Stimulated activated naive CD4-positive, alpha-beta T cell (primary cell): Measurements from ENCODE around the gene MXD1.

Experiments
- DNase-seq, 6 experiments: peaks; one replicate each; lab custom pipeline; 2025; lab: John Stamatoyannopoulos, UW

MXD1 gene

DNA sequence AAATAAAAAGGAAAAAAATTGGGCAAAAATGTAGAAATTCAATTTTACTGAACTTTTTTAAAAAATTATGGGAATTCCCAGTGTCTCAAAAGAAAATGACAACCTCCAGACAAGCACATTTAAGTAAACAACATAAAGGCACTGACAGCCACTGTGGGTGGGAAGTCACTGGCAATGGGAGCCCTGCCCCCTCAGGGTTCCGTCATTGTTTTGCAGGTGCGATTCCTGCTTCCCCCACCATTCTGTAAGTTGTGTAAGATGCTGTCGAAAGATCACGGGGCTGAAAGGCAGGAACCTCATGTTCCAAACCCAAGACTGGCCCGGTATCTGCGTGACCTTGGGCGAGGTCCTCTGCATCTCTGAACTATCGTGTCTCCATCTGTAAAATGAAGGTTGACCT, 62.3 kb downstream of the MXD1 start:
- DNase-seq: no peak

DNA sequence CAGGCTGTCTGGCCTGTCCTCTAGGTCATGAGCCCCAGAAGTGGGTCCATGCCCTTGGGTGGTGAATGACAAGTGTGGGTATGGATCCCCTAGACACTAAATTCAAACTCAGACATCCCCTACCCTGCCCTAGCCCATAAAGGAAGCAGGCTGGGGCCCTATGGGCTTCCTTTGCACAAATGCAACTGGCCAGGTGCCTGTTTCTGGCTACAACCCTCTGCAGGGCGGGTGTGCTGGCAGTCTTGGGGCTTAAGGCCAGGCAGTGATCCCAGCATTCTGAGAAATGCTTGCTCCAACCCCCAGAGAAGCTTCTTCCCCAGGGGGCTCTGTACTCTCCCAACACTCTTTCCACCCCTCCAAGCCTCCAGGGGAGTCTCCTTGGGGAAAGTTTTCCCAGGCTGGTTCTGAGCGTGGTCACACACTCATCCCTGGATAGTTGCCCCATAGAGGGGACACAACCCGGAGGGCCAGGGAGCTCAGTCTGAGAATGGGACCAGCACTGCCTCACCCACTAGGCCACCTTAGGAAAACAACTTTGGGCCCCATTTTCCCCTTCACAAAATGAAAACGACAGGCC, 63.1 kb downstream of the MXD1 start:
- no peak for DNase-seq

DNA sequence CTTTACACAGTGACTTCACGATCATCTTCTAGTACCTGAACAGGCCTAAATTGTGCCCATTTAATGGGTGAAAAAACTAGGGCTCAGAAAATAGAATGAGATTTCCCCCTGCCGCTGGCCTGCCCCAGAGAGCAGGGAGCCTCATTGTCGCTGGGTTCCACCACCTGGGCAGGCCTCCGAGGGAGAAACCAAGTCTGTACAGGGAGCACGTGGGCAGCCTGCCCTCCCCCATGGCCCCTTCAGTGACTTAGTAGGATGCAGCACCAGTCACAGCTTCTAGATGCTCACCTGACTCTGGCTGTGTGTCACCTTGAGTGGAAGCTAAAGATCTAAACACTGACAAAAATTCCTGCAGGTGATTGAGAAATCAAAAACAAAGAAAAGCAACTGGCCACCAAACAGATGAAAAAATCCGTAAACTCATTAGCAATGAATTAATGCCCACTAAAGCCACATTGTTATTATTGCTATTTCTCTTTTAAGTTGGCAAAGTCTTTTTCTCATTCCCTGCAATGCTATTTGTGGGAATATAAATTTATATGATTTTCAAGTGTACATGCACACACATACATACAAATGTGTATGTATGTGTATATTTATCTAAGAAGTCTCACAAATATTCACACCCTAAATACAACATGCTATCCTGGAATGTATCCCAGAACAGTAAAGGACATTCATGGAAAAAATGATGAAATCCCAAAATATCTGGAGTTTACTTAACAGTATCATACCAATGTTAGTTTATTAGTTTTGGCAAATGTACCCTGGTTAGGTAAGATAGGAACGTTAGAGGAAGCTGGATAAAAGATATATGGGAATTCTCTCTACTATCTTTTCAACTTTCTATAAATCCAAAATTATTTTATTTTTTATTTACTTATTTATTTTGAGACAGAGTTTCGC, 65.2 kb downstream of the MXD1 start:
- no peak for DNase-seq

DNA sequence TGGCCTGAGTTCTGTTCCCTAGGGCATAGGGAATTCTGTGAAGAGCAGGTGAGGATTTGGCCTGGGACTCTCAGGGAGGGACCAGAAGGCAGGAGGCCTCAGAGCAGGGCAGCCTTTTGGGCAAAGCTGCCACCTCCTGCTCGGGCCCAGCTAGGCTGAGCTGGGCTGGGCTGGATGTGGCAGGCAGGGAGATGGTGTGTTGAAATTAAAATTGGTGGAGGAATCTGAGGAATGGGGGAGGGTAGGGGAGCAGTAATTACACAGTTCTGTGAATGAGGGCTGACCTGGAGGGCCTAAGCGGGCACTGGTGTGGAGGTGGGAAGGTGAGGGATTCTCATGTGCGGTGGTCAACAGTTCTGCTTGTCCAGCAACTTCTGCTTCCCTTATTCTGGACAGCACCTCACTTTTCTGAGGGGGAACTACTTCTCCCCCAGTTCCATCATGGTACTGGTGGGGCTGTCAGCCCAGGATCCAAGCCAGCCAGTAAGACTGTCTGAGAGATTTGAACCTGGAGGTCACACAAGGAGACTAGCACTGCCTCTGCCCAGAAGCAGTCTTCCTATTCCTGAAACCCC, 68.6 kb downstream of the MXD1 start:
- DNase-seq: no peak

DNA sequence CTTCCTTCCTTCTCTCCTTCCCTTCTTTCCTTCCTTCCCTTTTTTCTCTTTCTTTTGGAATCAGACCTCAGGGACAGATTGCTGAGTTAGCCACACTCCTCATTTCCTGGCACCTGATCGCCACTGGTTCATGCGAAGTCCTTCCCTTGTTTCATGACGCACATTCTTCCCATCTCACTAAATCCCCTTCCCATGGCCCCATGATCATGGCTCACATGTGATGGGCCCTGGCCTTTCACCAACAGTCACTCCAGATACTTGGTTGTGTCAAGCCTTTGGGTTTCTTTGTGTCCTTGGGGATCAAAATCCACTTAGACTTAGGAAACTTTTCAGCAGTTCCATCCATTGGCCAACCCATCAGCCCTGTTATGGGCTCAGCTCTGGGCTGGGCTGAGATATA, 70.3 kb downstream of the MXD1 start:
- DNase-seq: no peak

DNA sequence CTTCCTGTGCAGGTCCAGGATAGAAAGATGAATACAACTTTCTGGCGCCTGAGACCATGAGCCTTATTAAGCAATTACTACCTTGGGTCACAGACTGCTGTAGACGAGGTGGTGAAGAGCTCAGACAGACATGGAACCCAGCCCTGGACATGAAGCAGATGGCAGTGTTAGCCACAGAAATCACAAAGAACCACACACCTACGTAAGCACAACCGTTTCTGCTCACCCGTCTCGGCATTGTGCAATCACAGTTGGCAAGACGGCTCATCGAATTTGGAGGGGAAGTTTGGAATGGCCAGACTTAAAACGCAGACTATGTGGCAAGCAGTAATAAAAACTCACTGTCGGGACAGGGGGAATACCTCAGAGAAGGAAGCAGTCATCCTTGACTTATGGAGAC, 70.8 kb downstream of the MXD1 start:
- DNase-seq: no peak

DNA sequence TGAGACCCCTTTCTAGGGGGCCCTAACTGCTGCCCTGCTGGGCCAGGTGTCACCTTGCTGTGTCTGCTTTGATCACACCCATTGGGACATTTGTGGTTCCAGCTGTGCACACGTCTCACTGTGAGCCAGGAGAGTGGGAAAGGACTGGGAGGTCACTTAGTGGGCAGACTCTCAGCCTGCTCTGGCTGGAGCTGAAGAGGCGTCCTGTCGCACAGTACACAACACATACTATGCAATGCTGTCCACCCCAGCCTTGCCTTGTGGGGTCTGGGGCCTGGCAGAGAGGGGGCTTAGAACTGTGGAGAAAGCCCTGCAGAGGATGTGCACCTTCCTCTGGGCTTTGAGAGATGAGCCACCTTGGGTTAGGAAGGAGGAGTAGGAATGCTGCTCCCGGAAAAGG, 71.8 kb downstream of the MXD1 start:
- no peak for DNase-seq

DNA sequence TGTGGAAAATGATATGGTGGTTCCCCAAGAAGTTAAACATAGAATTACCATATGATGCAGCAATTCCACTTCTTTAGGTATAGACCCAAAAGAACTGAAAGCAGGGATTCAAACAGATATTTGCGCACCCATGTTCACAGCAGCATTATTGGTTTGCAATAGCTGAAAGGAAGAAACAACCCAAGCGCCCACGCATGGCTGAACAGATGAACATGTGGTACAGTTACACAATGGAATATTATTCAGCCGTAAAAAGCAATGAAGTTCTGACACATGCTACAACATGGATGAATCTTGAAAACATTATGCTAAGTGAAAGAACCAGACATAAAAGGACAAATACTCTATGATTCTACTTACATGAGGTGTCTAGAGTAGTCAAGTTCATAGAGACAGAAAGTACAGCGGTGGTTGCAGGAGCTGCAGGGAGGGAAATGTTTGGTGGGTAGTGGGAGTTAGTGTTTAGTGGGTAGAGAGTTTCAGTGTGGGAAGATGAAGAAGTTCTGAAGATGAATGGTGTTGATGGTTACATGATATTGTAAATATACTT, 73.3 kb downstream of the MXD1 start:
- no peak for DNase-seq

DNA sequence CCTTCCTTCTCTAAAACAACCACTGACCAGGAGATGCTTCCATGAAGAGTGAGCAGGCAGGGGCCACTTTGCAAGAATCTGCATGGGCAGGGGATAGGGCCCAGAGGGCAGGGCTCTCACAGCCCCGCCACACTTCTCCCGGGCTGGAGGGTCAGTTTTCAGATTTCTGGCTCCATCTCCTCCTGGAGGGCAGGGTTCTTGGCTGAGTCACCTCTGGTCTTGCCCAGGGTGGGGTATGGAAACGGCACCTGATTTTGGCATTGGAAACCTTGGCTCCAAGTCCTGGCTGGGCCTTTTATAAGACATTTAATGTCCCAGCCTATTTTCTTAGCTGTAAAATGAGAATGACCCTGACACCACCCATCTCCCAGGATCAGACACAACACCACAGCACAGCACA, 74.1 kb downstream of the MXD1 start:
- no peak for DNase-seq

DNA sequence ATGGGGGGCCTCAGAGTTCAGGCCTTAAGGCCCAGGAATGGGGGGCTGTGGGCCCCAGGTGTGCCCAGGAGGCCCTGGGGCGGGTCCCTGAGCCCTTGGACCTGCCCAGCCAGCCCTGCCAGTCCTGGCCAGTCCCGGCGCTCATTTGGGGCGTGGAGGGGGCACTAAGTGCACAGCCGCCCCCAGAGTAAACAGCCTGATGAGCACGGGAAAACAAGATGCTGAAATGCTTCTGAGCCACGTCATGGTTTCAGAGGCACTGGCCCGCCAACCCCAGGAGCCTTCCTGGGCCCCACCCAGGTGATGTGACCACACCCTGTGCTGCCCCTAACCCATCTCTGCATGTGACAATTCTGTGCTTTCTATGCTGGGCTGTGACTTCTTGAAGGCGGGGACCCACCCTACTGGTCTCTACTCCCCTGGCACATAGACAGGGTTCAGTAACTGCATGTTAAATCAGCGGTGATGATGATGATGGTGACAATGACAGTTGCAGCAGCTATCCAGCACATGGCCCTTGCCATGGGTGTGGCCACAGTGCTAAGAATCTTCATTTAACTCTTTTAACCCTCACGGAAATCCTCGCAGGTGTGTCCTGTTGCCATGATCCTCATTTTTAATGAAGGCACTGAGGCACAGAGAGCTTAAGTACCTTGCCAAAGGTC, 74.7 kb downstream of the MXD1 start:
- DNase-seq: no peak
